Panc1 (cell line): ENCODE results near the gene SGMS1. TPM values are rescaled to one million over a fixed set of nuclear protein-coding genes. Genes with fewer than 3 reads are reported as not detected.

Experiments
- ATAC-seq: fragments of 200-7000 bp; cut with Tn5 transposase; 2 replicates; pipeline ENCODE4 v1.9.1; 2020; ENCODE audit warnings: mild to moderate bottlenecking, moderate library complexity
- BruUV-seq: library from RNA; stranded (reverse); fragments of 400-500 nt; replicated peaks from 2 replicates; lab custom pipeline; 2021; lab: Mats Ljungman, UMichigan
- CTCF ChIA-PET: fragments of 300-600 bp; sonication (Branson Sonifier 250); formaldehyde crosslinking; loops from one replicate; lab custom pipeline; 2022; ENCODE audit warnings: antibody characterized with exemption; lab: Charles Lee
- POLR2A ChIA-PET: fragments of 300-600 bp; sonication (Branson Sonifier 250); formaldehyde crosslinking; loops from one replicate; lab custom pipeline; 2022; ENCODE audit warnings: antibody characterized with exemption; lab: Charles Lee
- DNase-seq: peaks from one replicate; pipeline ENCODE4 v3.0.0-alpha.2; 2010; ENCODE audit warnings: low read depth, low spot score
- H3K27ac ChIP-seq: 2 replicates; pipeline ENCODE4 v1.5.1; 2011; ENCODE audit warnings: mild to moderate bottlenecking, low read length, inconsistent platforms
- H3K27me3 ChIP-seq: fragments of 200-500 bp; sonication (Bioruptor generic); 2 replicates; pipeline ENCODE4 v1.6.0; 2014; ENCODE audit warnings: low read length, inconsistent platforms; ENCODE audit not compliant: control insufficient read depth, insufficient read depth
- H3K36me3 ChIP-seq: fragments of 200-500 bp; sonication (Bioruptor generic); 2 replicates; pipeline ENCODE4 v1.5.1; 2014; ENCODE audit warnings: inconsistent platforms, mild to moderate bottlenecking, low read length, moderate library complexity; ENCODE audit not compliant: control insufficient read depth, insufficient read depth
- H3K4me1 ChIP-seq: 2 replicates; pipeline ENCODE4 v1.5.1; 2011; ENCODE audit warnings: inconsistent platforms, mild to moderate bottlenecking, low read length, moderate library complexity; ENCODE audit not compliant: control insufficient read depth, insufficient read depth
- H3K4me3 ChIP-seq, 2 experiments: 2 replicates each; pipeline ENCODE4 v1.5.1; 2011 to 2012; ENCODE audit warnings: low read depth in 2 of 2, low read length in 2 of 2, mild to moderate bottlenecking in 2 of 2, inconsistent platforms in 1 of 2, moderate library complexity in 1 of 2
- H3K9me3 ChIP-seq: fragments of 200-500 bp; sonication (Bioruptor generic); 2 replicates; pipeline ENCODE4 v1.5.1; 2014; ENCODE audit warnings: low read depth, mild to moderate bottlenecking, inconsistent platforms, low read length, moderate library complexity; ENCODE audit not compliant: control insufficient read depth, insufficient read depth
- CTCF ChIP-seq: fragments of 450-650 bp; IDR thresholded peaks from 2 replicates; pipeline ENCODE4 v1.5.1; 2017; ENCODE audit warnings: mild to moderate bottlenecking
- POLR2AphosphoS5 ChIP-seq: IDR thresholded peaks from 2 replicates; pipeline ENCODE4 v1.6.1; 2012; ENCODE audit warnings: mild to moderate bottlenecking, low read depth, low read length, moderate library complexity
- REST ChIP-seq, 2 experiments: IDR thresholded peaks; 2 replicates each; pipeline ENCODE4 v1.6.1; 2011 to 2012; ENCODE audit warnings: low read depth in 2 of 2, control low read depth in 1 of 2, low read length in 1 of 2, mild to moderate bottlenecking in 1 of 2, moderate library complexity in 1 of 2; ENCODE audit not compliant: insufficient read depth in 1 of 2
- SIN3A ChIP-seq: IDR thresholded peaks from 2 replicates; pipeline ENCODE4 v1.6.1; 2012; ENCODE audit warnings: low read depth, mild to moderate bottlenecking, low read length, moderate library complexity, borderline replicate concordance; ENCODE audit not compliant: insufficient read depth
- TCF7L2 ChIP-seq: IDR thresholded peaks from 2 replicates; pipeline ENCODE4 v1.6.1; 2011; ENCODE audit warnings: mild to moderate bottlenecking, low read depth, low read length, inconsistent platforms
- in situ Hi-C: cut with HindIII; loops from 2 replicates; pipeline ENCODE4 v1.10.0; 2016; ENCODE audit warnings: low sequenced_read_pairs, low pct_unique_long_range_greater_than_20kb
- intact Hi-C: fragments of 100-400 bp; cut with micrococcal nuclease; formaldehyde crosslinking; loops from one replicate; pipeline ENCODE4 v1.10.0; 2022; ENCODE audit not compliant: unreplicated experiment
- total RNA-seq: library from RNA; stranded (reverse); gene quantifications from one replicate; pipeline ENCODE4 v1.2.1, GENCODE V29; 2021; ENCODE audit not compliant: unreplicated experiment

SGMS1 gene
- total RNA-seq, 1 experiment from 2014 or later, result 22.0 TPM

- no peak overlapping the region for H3K4me3 ChIP-seq
- H3K9me3 ChIP-seq, result no peaks in the 10 kb centered on the region
- CTCF ChIA-PET, result no interaction called here
- DNase-seq (no peak), ATAC-seq (no peak)
- BruUV-seq, result no TSS peak
- no peaks in the 10 kb centered on the region for H3K36me3 ChIP-seq
- in situ Hi-C loops (no loop called here), intact Hi-C loops (no loop called here)
- H3K27me3 ChIP-seq, result no peaks in the 10 kb centered on the region
- H3K27ac ChIP-seq, result peak overlapping the region; percentile 49; the same call in 1 of the 2 replicates
- H3K4me1 ChIP-seq, result peaks cover 19% of the 10 kb centered on the region
- POLR2A ChIA-PET, result no interaction called here
- no peak for TF ChIP-seq TCF7L2
- no peak for TF ChIP-seq SIN3A
- no peak for TF ChIP-seq REST (IDR thresholded peaks at IDR 0.05; ENCODE audit: insufficient read depth in 1 of 2, low read depth in 2 of 2, low read length in 1 of 2)
- TF ChIP-seq CTCF, result no peak
- TF ChIP-seq POLR2AphosphoS5, result no peak
Measured at GRCh38 chr10:50471583-50471975, 152.2 kb downstream of the SGMS1 start.

GRCh38 chr10:50470798-50471582 is 152.8 kb downstream of the SGMS1 start:
- Histone ChIP-seq H3K27me3 (no peaks in the 10 kb centered on the region), H3K36me3 (no peaks in the 10 kb centered on the region), H3K27ac (peak overlapping the region; percentile 49), H3K9me3 (no peaks in the 10 kb centered on the region), H3K4me1 (peaks cover 19% of the 10 kb centered on the region), H3K4me3 (peak overlapping the region in 1 of 2 experiments; percentile 0; a peak in 1 of 4 replicates)
- peak; percentile 66; the same call in 1 of the 2 replicates for ATAC-seq
- TF ChIP-seq SIN3A, result no peak
- no peak for TF ChIP-seq REST (IDR thresholded peaks at IDR 0.05; ENCODE audit: insufficient read depth in 1 of 2, low read depth in 2 of 2, low read length in 1 of 2)
- TF ChIP-seq CTCF, result no peak
- TF ChIP-seq POLR2AphosphoS5, result no peak
- peak; percentile 58; the same call in 1 of the 2 replicates for TF ChIP-seq TCF7L2
- POLR2A ChIA-PET, result no interaction called here
- no peak for DNase-seq
- intact Hi-C loops, result no loop called here
- CTCF ChIA-PET, result no interaction called here
- in situ Hi-C loops, result no loop called here
- BruUV-seq, result no TSS peak
